Suprapubic skin (tissue), 4 donors: ENCODE results near the gene CACNA2D1.

Experiments
- EP300 ChIP-seq: sonication (generic); formaldehyde crosslinking; IDR thresholded peaks from one replicate; pipeline ENCODE4 v1.6.1; 2017; ENCODE audit warnings: antibody characterized with exemption
- POLR2A ChIP-seq, 2 donors: fragments of 450-650 bp; IDR thresholded peaks; one replicate each; pipeline ENCODE4 v1.6.1; 2017; ENCODE audit warnings: antibody characterized with exemption in 2 of 2, mild to moderate bottlenecking in 2 of 2, moderate library complexity in 2 of 2
- POLR2AphosphoS5 ChIP-seq, 3 donors: sonication (generic); formaldehyde crosslinking; IDR thresholded peaks; one replicate each; pipeline ENCODE4 v1.6.1; 2017; ENCODE audit warnings: antibody characterized with exemption in 3 of 3
- TF ChIP-seq, protein P1 (sequence below), 2 donors: fragments of 200-600 bp in 1 of 2; fragments of 450-650 bp in 1 of 2; sonication (generic) in 1 of 2; IDR thresholded peaks; one replicate each; pipeline ENCODE4 v1.5.1; 2016 to 2019; ENCODE audit warnings: antibody characterized with exemption in 2 of 2, mild to moderate bottlenecking in 1 of 2, moderate library complexity in 1 of 2

DNA sequence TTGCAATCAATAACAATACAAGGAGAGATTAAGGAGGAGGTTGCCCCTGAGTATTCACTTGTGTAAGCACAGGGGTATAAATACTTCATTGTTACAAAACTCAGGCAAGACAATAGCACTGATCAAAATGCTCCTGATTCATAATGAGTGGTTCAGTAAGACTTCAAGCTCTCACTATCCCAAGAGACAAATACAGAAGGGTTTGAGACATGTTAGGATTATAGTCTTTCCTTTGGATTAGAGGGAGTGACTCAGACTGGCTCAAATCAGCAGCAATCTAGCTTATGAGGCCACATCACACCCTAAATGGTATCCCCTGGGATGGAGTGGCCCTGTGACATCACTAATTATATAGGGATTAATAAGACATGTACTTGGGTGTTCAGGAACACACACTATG is 506.5 kb downstream of the CACNA2D1 start:
- TF ChIP-seq, protein P1, sequence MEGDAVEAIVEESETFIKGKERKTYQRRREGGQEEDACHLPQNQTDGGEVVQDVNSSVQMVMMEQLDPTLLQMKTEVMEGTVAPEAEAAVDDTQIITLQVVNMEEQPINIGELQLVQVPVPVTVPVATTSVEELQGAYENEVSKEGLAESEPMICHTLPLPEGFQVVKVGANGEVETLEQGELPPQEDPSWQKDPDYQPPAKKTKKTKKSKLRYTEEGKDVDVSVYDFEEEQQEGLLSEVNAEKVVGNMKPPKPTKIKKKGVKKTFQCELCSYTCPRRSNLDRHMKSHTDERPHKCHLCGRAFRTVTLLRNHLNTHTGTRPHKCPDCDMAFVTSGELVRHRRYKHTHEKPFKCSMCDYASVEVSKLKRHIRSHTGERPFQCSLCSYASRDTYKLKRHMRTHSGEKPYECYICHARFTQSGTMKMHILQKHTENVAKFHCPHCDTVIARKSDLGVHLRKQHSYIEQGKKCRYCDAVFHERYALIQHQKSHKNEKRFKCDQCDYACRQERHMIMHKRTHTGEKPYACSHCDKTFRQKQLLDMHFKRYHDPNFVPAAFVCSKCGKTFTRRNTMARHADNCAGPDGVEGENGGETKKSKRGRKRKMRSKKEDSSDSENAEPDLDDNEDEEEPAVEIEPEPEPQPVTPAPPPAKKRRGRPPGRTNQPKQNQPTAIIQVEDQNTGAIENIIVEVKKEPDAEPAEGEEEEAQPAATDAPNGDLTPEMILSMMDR (IDR thresholded peaks at IDR 0.05) = no peak
- TF ChIP-seq POLR2AphosphoS5 (IDR thresholded peaks at IDR 0.05) = no peak
- TF ChIP-seq EP300 = no peak
- no peak for TF ChIP-seq POLR2A (IDR thresholded peaks at IDR 0.05)
